ENCODE data around the gene ZNF805.

ZNF805 gene

DNA sequence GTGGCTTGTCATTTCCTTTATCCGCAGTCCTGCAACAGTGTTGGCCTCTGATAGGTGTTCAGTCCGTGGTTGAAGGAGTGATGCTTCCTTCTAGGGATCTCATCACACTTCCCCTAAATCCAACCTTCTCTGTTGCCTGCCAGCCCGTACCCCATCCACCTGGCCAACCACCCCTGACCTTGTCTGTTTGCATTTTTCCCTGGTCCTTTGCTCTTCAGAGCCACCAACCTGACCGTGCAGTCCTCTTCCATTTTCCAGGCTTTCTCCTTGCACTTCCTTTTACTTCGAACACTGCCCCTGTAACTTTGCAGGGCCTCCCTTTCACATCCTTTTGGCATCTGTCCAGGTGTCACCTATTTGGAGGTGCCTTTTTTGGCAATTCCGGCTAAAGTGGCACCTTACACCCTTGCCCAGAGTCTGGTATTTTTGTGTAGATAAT lies 40.5 kb downstream of the ZNF805 start:
- peak; percentile 45 for DNase-seq (ENCODE audit: extremely low read depth, insufficient read length)
- Histone ChIP-seq H3K4me3 (replicated peaks; ENCODE audit: low read depth, low read length) (peak overlapping the region; percentile 96), H3K27me3 (replicated peaks; ENCODE audit: control insufficient read depth, insufficient read depth, low read length) (no peaks in the 10 kb centered on the region), H3K36me3 (ENCODE audit: control insufficient read depth, insufficient read depth, low read length) (peaks cover 14% of the 10 kb centered on the region)
- TF ChIP-seq, protein P1, sequence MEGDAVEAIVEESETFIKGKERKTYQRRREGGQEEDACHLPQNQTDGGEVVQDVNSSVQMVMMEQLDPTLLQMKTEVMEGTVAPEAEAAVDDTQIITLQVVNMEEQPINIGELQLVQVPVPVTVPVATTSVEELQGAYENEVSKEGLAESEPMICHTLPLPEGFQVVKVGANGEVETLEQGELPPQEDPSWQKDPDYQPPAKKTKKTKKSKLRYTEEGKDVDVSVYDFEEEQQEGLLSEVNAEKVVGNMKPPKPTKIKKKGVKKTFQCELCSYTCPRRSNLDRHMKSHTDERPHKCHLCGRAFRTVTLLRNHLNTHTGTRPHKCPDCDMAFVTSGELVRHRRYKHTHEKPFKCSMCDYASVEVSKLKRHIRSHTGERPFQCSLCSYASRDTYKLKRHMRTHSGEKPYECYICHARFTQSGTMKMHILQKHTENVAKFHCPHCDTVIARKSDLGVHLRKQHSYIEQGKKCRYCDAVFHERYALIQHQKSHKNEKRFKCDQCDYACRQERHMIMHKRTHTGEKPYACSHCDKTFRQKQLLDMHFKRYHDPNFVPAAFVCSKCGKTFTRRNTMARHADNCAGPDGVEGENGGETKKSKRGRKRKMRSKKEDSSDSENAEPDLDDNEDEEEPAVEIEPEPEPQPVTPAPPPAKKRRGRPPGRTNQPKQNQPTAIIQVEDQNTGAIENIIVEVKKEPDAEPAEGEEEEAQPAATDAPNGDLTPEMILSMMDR (IDR thresholded peaks at IDR 0.05; ENCODE audit: insufficient read depth, low read length, poor library complexity, severe bottlenecking) = no peak

DNA sequence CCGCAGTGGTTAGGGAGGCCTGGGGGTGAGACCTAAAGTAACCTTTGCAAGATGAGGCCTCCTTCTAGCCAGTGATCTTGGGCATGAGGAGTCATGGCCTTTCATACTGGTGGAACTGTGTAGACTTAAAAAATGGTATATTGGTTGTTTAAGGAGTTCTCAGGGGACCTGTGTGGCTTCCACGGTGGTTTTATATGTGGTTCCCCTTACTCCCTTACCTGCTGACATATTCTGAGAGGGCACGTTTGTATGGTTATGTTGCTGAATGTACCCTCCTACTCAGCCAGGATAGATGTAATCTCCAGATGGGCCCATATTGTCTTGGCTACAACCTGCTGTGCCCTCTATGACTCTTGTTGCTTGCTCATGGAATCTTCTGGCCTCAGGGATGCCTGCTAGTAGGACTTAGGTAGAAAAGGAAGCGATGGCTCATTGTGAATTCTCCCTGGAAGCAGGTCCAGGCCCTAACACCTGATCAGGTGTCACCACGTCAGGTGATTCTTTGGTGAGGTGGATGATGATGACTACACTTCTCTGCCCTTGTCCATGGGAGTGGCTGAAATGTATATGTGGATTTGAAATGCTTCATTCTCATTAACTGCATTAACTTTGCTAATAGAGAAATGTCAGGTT lies 41.7 kb downstream of the ZNF805 start:
- Histone ChIP-seq H3K27me3 (replicated peaks; ENCODE audit: control insufficient read depth, insufficient read depth, low read length) (no peaks in the 10 kb centered on the region), H3K36me3 (ENCODE audit: control insufficient read depth, insufficient read depth, low read length) (peaks cover 21% of the 10 kb centered on the region), H3K4me3 (replicated peaks; ENCODE audit: low read depth, low read length) (peak overlapping the region; percentile 96)
- no peak for DNase-seq (ENCODE audit: extremely low read depth, insufficient read length)
- TF ChIP-seq, protein P1 (IDR thresholded peaks at IDR 0.05; ENCODE audit: insufficient read depth, low read length, poor library complexity, severe bottlenecking) = no peak

DNA sequence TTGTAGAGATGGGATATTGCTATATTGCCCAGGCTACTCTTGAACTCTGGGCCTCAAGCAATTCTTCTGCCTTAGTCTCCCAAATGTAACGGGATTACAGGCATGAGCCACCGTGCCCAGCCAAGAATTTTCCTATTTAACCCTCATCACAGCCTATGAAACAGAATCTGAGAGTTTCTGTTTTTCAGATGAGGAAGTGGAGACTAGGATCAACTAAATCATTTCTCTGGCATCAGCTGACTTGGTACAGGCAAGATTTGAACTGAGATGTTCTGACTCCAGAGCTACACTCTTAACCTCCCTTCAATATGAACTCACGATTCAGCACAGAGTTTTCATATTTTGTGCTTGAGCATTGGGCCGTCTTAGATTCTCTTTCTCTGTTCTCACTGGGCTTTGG lies 47.9 kb downstream of the ZNF805 start:
- no peak for DNase-seq (ENCODE audit: extremely low read depth, insufficient read length)
- Histone ChIP-seq H3K27me3 (replicated peaks; ENCODE audit: control insufficient read depth, insufficient read depth, low read length) (no peaks in the 10 kb centered on the region), H3K36me3 (ENCODE audit: control insufficient read depth, insufficient read depth, low read length) (peaks cover 54% of the 10 kb centered on the region), H3K4me3 (replicated peaks; ENCODE audit: low read depth, low read length) (no peak overlapping the region)
- TF ChIP-seq, protein P1 (IDR thresholded peaks at IDR 0.05; ENCODE audit: insufficient read depth, low read length, poor library complexity, severe bottlenecking) = no peak

DNA sequence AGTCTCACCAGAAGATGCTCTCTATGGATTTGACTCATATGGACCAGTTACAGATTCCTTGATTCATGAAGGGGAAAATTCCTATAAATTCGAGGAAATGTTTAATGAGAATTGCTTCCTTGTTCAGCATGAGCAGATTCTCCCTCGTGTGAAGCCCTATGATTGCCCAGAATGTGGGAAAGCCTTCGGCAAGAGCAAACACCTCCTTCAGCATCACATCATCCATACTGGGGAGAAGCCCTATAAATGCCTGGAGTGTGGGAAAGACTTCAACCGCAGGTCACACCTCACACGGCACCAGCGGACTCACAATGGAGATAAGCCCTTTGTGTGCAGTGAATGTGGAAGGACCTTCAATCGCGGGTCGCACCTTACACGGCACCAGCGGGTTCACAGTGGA lies 50.5 kb downstream of the ZNF805 start:
- peaks cover 39% of the 10 kb centered on the region for H3K36me3 ChIP-seq (ENCODE audit: control insufficient read depth, insufficient read depth, low read length)
- TF ChIP-seq, protein P1 (IDR thresholded peaks at IDR 0.05; ENCODE audit: insufficient read depth, low read length, poor library complexity, severe bottlenecking) = no peak
- no peak overlapping the region for H3K4me3 ChIP-seq (replicated peaks; ENCODE audit: low read depth, low read length)
- DNase-seq (ENCODE audit: extremely low read depth, insufficient read length) = no peak
- H3K27me3 ChIP-seq (replicated peaks; ENCODE audit: control insufficient read depth, insufficient read depth, low read length) = no peaks in the 10 kb centered on the region

DNA sequence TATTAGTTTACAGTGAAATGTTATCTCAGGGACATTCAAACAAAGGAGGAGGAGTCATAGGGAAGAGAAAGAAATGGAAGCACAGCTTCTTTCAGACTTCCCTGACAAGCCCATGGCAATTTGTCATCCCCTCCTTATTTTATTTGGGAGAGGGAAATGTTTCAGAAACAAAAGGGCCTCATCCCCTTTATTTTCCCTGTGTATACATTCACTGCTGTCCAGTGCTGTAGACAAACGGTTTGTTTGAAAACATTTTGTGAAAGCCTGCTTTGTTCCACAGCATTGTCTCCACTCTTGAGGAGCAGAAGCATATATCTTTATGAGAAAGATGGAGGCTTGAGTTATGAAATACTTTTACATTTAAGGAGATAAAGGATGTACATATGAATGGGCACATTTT lies 52.1 kb downstream of the ZNF805 start:
- no peak for DNase-seq (ENCODE audit: extremely low read depth, insufficient read length)
- no peaks in the 10 kb centered on the region for H3K27me3 ChIP-seq (replicated peaks; ENCODE audit: control insufficient read depth, insufficient read depth, low read length)
- H3K4me3 ChIP-seq (replicated peaks; ENCODE audit: low read depth, low read length) = no peak overlapping the region
- TF ChIP-seq, protein P1 (IDR thresholded peaks at IDR 0.05; ENCODE audit: insufficient read depth, low read length, poor library complexity, severe bottlenecking) = no peak
- peaks cover 32% of the 10 kb centered on the region for H3K36me3 ChIP-seq (ENCODE audit: control insufficient read depth, insufficient read depth, low read length)

DNA sequence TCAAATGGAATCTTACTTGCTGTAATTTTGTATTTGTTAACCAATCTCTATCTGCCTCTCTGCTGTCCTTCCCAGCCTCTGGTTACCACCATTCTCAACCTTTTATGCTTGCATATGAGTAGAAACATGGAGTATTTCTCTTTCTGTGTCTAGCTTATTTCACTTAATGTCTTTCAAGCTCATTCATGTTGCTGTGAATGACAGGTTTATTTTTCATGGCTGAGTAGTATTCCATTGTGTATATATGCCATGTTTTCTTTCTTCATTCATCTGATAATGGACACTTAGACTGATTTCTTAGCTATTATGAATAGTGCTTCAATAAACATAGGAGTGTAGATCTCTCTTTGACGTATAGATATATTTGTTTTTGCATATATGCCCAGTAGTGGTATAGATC lies 53.3 kb downstream of the ZNF805 start:
- peaks cover 27% of the 10 kb centered on the region for H3K36me3 ChIP-seq (ENCODE audit: control insufficient read depth, insufficient read depth, low read length)
- H3K27me3 ChIP-seq (replicated peaks; ENCODE audit: control insufficient read depth, insufficient read depth, low read length) = no peaks in the 10 kb centered on the region
- DNase-seq (ENCODE audit: extremely low read depth, insufficient read length) = no peak
- H3K4me3 ChIP-seq (replicated peaks; ENCODE audit: low read depth, low read length) = no peak overlapping the region
- TF ChIP-seq, protein P1 (IDR thresholded peaks at IDR 0.05; ENCODE audit: insufficient read depth, low read length, poor library complexity, severe bottlenecking) = no peak

Data from GM06990 (cell line).